NCI-H446 treated with DMSO at 0.1 percent for 48 hours (cell line): ENCODE results near the gene TOP3A.

Experiments used
- DNase-seq: peaks from one replicate; lab custom pipeline; 2025; lab: John Stamatoyannopoulos, UW

TOP3A gene

DNA sequence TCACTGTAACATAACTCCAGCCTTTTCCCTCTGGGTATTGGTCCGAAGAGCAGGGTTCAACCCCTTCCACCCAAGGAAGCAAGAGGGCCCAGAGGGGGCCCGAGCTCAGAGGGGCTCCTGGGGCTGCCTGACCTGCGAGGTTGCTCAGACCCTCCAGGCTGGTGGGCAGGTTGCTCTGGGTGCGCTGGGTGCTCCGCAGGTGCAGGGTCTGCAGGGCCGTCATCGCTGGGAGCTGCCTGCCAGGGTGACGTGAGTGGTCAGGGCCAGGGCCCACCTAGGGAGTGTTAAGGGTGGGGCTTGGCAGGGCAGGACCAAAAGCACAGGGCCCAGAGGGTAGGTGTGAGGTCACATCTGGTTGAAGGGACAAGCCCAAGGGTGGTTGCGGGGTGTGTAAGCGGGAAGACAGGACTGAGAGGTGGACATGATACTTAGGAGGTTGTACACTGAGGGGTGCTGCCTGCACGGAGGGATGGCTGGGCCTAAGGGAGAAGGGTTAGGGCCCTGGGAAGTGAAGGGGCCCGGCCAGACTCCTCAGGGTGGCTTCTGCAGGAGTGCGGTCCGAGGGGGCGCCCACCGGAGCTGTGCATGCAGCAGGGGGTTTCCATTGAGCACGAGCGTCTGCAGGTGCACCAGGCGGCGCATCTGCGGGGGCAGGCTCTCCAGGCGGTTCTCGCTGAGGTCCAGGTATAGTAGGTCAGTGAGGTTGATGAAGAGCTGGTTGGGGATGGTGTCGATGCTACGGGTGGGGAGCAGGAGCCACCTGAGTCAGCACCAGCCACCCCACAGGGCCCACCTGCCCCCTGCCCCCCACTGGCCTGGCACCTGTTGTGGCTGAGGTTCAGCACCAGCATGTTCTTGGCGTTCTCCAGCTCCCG is 60.6 kb downstream of the TOP3A start:
- no peak for DNase-seq

GRCh38 chr17:18253187-18253884 is 61.5 kb downstream of the TOP3A start:
- no peak for DNase-seq

GRCh38 chr17:18252160-18252559 is 62.6 kb downstream of the TOP3A start:
- no peak for DNase-seq

- DNase-seq: no peak
Measured at GRCh38 chr17:18251204-18251603, 63.6 kb downstream of the TOP3A start.

DNA sequence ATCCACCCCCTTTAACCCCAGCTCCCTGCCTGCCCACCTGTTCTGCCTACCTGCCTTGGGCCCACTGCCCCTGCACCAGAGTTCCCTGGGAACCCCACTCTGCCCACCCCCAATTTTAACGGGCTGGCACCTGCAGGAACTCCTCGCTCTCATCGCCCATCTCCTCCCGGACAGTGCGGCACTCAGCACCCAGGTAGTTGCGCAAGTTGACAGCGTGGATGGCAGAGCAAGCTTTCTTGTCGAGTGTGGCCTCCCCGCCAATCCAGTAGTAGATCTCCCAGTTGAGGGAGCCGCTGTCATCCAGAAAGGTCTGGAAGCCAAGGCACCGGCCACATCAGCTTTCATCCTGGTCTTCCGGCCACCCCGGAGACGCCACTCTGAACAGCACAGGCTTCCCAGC is 64.1 kb downstream of the TOP3A start:
- no peak for DNase-seq

GRCh38 chr17:18250259-18250658 is 64.5 kb downstream of the TOP3A start:
- DNase-seq: no peak

DNA sequence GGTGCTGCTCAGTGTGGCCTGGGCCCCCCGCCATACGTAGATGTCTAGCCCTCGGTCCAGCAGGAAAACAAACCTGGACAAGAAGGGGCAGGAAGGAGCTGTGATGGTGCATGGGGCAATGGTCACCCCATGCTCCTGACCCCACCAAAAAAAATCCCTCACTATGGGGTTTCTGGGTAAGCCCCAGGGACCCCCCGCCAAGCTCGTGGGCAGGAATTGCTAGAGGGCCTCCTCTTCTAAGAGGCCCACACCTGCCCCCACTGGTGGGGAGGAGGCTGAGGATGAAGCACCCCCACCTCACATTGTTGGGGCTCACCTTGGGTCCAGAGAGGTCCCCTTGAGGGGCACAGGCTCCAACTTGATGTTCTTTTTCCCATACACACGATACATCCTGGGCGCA is 66.0 kb downstream of the TOP3A start:
- no peak for DNase-seq

DNA sequence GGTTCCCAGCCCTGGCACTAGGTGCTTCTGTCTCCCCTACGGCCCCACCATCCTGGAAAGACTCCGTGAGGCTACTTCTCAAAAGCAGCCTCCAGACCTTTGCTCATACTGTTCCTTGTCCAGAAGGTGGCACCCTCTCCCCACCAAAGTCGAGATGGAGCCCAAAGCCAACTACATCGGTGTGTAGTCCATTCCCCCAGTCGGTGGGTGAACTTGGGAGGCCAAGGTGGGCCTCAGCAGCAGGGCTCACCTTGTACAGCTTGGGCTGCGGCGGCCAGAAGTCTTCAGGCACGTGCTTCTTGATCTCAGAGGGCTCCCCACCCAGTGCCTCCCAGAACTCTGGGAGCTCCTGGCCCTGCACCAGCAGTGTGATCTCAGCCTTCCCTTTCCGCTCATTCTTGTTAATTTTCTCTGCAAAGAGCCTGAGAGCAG is 66.5 kb downstream of the TOP3A start:
- peak; percentile 11 for DNase-seq

GRCh38 chr17:18247613-18248001 is 67.2 kb downstream of the TOP3A start:
- no peak for DNase-seq

DNA sequence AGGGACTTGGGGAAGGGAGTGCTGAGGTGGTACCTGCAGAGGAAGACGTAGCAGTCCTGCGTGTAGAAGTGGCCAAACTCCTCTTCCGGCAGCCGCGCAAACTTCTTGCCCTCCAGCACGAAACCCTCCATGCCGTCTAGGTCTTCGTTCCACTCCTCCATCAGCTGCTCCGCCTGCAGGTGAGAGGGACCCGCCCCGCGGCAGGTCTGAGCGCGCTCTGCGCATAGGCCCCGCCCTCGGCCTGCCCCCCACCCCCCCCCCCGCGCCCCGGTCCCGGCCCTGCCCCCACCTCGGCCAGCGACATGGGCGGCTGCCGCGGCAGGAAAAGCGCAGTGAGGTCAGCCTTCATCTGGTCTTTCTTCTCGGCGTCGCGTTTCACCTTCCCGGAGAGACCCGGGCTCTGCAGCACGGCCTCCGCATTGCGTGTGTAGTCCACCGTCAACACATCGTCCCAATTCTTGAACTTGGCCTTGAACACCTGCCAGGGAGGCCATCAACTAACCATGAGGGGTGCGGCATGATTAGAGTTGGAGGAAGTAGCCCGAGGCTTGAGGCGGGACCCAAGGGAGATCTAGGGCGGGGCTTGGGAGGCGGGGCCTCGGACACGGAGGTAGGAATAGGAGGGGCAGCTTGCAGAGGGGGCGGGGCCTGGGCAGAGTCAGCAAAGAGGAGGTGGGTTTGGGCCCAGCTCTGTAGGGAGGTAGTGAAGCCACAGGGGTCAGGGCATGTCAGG is 67.7 kb downstream of the TOP3A start:
- no peak for DNase-seq

GRCh38 chr17:18246109-18246725 is 68.6 kb downstream of the TOP3A start:
- DNase-seq: no peak

- DNase-seq: no peak
Measured at GRCh38 chr17:18245038-18245776, 69.6 kb downstream of the TOP3A start.

DNA sequence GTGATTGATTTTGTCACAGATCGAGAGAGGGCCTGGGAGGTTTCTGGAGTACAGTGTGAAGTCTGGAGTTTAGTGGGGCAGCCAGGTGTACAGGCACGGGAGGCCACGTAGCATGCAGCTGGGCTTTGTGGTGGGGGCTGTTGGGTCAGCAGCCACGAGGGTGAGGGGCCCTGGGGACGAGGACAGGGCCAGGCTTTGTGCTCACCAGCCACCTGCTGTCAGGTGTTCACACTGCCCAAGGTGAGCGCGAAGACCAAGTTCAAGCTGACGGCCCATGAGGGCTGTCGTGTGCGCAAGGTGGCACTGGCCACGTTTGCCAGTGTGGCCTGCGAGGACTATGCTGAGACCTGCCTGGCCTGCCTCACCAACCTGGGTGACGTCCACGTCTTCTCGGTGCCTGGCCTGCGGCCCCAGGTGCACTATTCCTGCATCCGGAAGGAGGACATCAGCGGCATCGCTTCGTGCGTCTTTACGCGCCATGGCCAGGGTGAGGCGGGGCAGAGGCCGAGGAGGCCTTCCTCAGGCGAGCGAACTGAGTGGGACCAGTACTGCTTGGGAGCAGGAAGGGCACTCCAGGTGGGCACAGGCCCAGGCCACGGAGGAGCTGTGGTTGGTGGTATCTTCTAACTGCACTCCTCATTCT is 73.4 kb downstream of the TOP3A start:
- no peak for DNase-seq

GRCh38 chr17:18240449-18240848 is 74.3 kb downstream of the TOP3A start:
- DNase-seq: no peak

GRCh38 chr17:18238299-18238698 is 76.5 kb downstream of the TOP3A start:
- DNase-seq: no peak

GRCh38 chr17:18237461-18237860 is 77.3 kb downstream of the TOP3A start:
- no peak for DNase-seq

DNA sequence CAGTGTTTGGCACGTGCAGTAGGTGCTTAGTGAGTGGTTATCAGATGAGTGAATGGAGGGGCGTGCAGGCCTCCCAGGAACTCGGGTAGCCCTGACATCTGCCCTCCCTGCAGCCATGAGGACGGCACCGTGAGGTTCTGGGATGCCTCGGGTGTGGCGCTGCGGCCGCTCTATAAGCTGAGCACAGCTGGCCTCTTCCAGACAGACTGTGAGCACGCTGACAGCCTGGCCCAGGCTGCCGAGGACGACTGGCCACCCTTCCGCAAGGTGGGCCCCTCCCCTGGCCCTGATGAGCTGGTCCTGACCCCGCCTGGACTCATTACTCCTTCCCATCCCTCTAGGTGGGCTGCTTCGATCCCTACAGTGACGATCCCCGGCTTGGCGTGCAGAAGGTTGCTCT is 78.3 kb downstream of the TOP3A start:
- DNase-seq: no peak

DNA sequence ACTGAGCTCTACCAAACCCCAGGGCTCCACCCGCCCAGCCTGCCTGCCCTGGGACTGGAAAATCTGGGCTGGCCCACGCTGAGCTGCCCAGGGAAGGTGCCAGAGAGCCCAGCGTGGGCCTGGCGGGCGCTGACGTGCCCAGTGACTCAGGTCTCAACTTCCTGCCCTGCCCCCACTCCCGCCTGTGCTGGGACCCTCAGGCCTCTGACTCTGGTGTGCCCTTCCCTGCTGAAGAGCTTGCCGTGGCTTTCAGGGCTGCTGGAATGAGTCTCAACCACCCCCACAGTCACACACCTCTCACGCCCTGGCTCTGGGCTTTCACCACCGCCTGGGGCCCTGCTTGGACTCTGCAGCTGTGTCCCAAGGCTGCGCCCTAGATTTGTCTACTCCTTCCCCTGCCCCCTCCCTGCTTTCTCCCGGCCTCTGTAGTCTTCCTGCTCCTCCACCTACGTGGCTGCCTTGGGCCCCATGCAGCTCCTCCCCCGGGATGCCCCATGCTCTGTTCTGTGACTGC is 79.0 kb downstream of the TOP3A start:
- DNase-seq: no peak

DNA sequence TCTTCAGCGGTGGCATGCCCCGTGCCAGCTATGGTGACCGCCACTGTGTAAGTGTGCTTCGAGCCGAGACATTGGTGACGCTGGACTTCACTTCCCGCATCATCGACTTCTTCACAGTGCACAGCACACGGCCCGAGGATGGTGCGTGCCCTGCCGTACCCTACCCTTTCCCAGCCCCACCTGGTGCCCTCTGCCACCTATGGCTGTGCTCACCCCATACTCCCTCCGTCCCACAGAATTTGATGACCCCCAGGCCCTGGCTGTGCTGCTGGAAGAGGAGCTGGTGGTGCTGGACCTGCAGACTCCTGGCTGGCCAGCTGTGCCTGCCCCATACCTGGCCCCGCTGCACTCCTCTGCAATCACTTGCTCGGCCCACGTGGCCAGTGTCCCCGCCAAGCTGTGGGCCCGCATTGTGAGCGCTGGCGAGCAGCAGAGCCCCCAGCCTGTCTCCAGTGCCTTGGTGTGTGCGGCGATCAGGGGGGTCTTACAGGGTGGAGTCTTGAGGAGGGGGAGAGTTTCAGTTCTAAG is 79.9 kb downstream of the TOP3A start:
- no peak for DNase-seq

- DNase-seq: no peak
Measured at GRCh38 chr17:18233803-18234518, 80.8 kb downstream of the TOP3A start.
